H9 (cell line): ENCODE measurements around the gene CCDC150. TPM values are rescaled to one million over a fixed set of nuclear protein-coding genes. Genes with fewer than 3 reads are reported as not detected.

Experiments
- DNase-seq: peaks from one replicate; pipeline ENCODE4 v3.0.0-alpha.2; 2017
- H2AFZ ChIP-seq: one replicate; pipeline ENCODE4 v1.6.1; 2013; ENCODE audit warnings: mild to moderate bottlenecking, low read length, control low read depth, moderate library complexity
- H2AK5ac ChIP-seq: 2 replicates; pipeline ENCODE4 v1.6.1; 2013; ENCODE audit warnings: low read length, control low read depth, mixed read lengths; ENCODE audit not compliant: insufficient read length
- H2BK120ac ChIP-seq: one replicate; pipeline ENCODE4 v1.6.1; 2013; ENCODE audit warnings: low read depth, mild to moderate bottlenecking, low read length, control low read depth, inconsistent platforms; ENCODE audit not compliant: poor library complexity, severe bottlenecking
- H2BK12ac ChIP-seq: 2 replicates; pipeline ENCODE4 v1.6.1; 2013; ENCODE audit warnings: low read length, control low read depth, mixed read lengths, low read depth; ENCODE audit not compliant: insufficient read length
- H2BK15ac ChIP-seq: 2 replicates; pipeline ENCODE4 v1.6.1; 2013; ENCODE audit warnings: low read depth, low read length, control low read depth
- H2BK20ac ChIP-seq: one replicate; pipeline ENCODE4 v1.6.1; 2013; ENCODE audit warnings: low read depth, mild to moderate bottlenecking, low read length, control low read depth, inconsistent platforms; ENCODE audit not compliant: poor library complexity, severe bottlenecking
- H2BK5ac ChIP-seq: 2 replicates; pipeline ENCODE4 v1.6.1; 2013; ENCODE audit warnings: low read length, control low read depth, mixed read lengths; ENCODE audit not compliant: insufficient read length
- H3K14ac ChIP-seq: 2 replicates; pipeline ENCODE4 v1.6.1; 2013; ENCODE audit warnings: low read length, control low read depth; ENCODE audit not compliant: insufficient read depth
- H3K18ac ChIP-seq: 2 replicates; pipeline ENCODE4 v1.6.1; 2013; ENCODE audit warnings: low read depth, mild to moderate bottlenecking, mixed read lengths, low read length, control low read depth; ENCODE audit not compliant: insufficient read length
- H3K23ac ChIP-seq: 2 replicates; pipeline ENCODE4 v1.6.1; 2013; ENCODE audit warnings: low read length, control low read depth, mixed read lengths, low read depth; ENCODE audit not compliant: insufficient read length
- H3K23me2 ChIP-seq: 2 replicates; pipeline ENCODE4 v1.6.1; 2013; ENCODE audit warnings: low read depth, mild to moderate bottlenecking, mixed read lengths, low read length, control low read depth; ENCODE audit not compliant: insufficient read length, poor library complexity, severe bottlenecking
- H3K27ac ChIP-seq: 2 replicates; pipeline ENCODE4 v1.5.1; 2013; ENCODE audit warnings: low read length, control low read depth, mixed read lengths, low read depth; ENCODE audit not compliant: insufficient read length
- H3K27me3 ChIP-seq: 2 replicates; pipeline ENCODE4 v1.6.1; 2013; ENCODE audit warnings: low read length, control low read depth, inconsistent platforms; ENCODE audit not compliant: insufficient read depth
- H3K4ac ChIP-seq: 2 replicates; pipeline ENCODE4 v1.6.1; 2013; ENCODE audit warnings: low read depth, mild to moderate bottlenecking, control low read depth, inconsistent platforms, low read length, moderate library complexity
- H3K4me1 ChIP-seq: 2 replicates; pipeline ENCODE4 v1.6.1; 2013; ENCODE audit warnings: low read length, control low read depth, inconsistent platforms; ENCODE audit not compliant: insufficient read depth
- H3K4me2 ChIP-seq: 2 replicates; pipeline ENCODE4 v1.6.1; 2013; ENCODE audit warnings: low read length, control low read depth, mixed read lengths; ENCODE audit not compliant: insufficient read length, insufficient read depth
- H3K56ac ChIP-seq: 2 replicates; pipeline ENCODE4 v1.6.1; 2013; ENCODE audit warnings: low read depth, mild to moderate bottlenecking, mixed read lengths, low read length, control low read depth; ENCODE audit not compliant: insufficient read length
- H3K79me1 ChIP-seq: 2 replicates; pipeline ENCODE4 v1.6.1; 2013; ENCODE audit warnings: low read depth, mild to moderate bottlenecking, moderate library complexity, low read length, control low read depth, inconsistent platforms; ENCODE audit not compliant: insufficient read depth, poor library complexity, severe bottlenecking
- H3K79me2 ChIP-seq: 2 replicates; pipeline ENCODE4 v1.6.1; 2013; ENCODE audit warnings: low read length, control low read depth, inconsistent platforms; ENCODE audit not compliant: insufficient read depth
- H3K9ac ChIP-seq: 2 replicates; pipeline ENCODE4 v1.6.1; 2013; ENCODE audit warnings: low read length, control low read depth, mixed read lengths; ENCODE audit not compliant: insufficient read length; ENCODE audit errors: extremely low read depth
- H3K9me3 ChIP-seq: one replicate; pipeline ENCODE4 v1.6.1; 2013; ENCODE audit warnings: low read depth, low read length, inconsistent platforms; ENCODE audit not compliant: control insufficient read depth
- H3T11ph ChIP-seq: one replicate; pipeline ENCODE4 v1.6.1; 2013; ENCODE audit warnings: mild to moderate bottlenecking, low read length, control low read depth, inconsistent platforms
- H4K20me1 ChIP-seq: one replicate; pipeline ENCODE4 v1.6.1; 2013; ENCODE audit not compliant: control insufficient read depth, insufficient read length, insufficient read depth
- H4K5ac ChIP-seq: 2 replicates; pipeline ENCODE4 v1.6.1; 2013; ENCODE audit warnings: low read depth, mild to moderate bottlenecking, mixed read lengths, low read length, control low read depth; ENCODE audit not compliant: insufficient read length
- H4K8ac ChIP-seq: replicated peaks from 2 replicates; pipeline ENCODE4 v1.6.1; 2013; ENCODE audit warnings: low read length, control low read depth, mixed read lengths, low read depth; ENCODE audit not compliant: insufficient read length
- H4K91ac ChIP-seq: 2 replicates; pipeline ENCODE4 v1.6.1; 2013; ENCODE audit warnings: low read depth, mild to moderate bottlenecking, moderate library complexity, mixed read lengths, low read length, control low read depth; ENCODE audit not compliant: insufficient read length
- H3K27ac Mint-ChIP-seq, 3 experiments: 2 replicates in 2 of 3; 3 replicates in 1 of 3; pipeline ENCODE4 v1.8.0; 2020 to 2021; ENCODE audit warnings: mixed read lengths in 3 of 3, mild to moderate bottlenecking in 1 of 3, moderate library complexity in 1 of 3
- H3K27me3 Mint-ChIP-seq: 2 replicates; pipeline ENCODE4 v1.8.0; 2021; ENCODE audit warnings: low read depth, mild to moderate bottlenecking, moderate library complexity, mixed read lengths
- H3K36me3 Mint-ChIP-seq, 3 experiments: 2 replicates in 2 of 3; 3 replicates in 1 of 3; pipeline ENCODE4 v1.8.0; 2020 to 2021; ENCODE audit warnings: low read depth in 3 of 3, mixed read lengths in 3 of 3; ENCODE audit not compliant: insufficient read depth in 1 of 3
- H3K4me1 Mint-ChIP-seq, 2 experiments: 2 replicates each; pipeline ENCODE4 v1.8.0; 2020; ENCODE audit warnings: mixed read lengths in 2 of 2
- H3K4me3 Mint-ChIP-seq, 2 experiments: 2 replicates in 1 of 2; 3 replicates in 1 of 2; pipeline ENCODE4 v1.8.0; 2020 to 2021; ENCODE audit warnings: mild to moderate bottlenecking in 2 of 2, mixed read lengths in 2 of 2, moderate library complexity in 1 of 2
- H3K9me3 Mint-ChIP-seq, 2 experiments: 2 replicates in 1 of 2; 3 replicates in 1 of 2; pipeline ENCODE4 v1.8.0; 2020; ENCODE audit warnings: mild to moderate bottlenecking in 2 of 2, mixed read lengths in 2 of 2, moderate library complexity in 1 of 2
- CTCF ChIP-seq: fragments of 200-600 bp; sonication (generic); conservative IDR thresholded peaks from 3 replicates; pipeline ENCODE4 v1.8.0; 2021; ENCODE audit warnings: antibody characterized with exemption, mild to moderate bottlenecking
- WGBS: extraction: QIAGEN DNeasy Blood & Tissue Kit; methylation state at CpG from one replicate; pipeline ENCODE4 v1.1.7; 2013; ENCODE audit warnings: missing lambda C conversion rate, low lambda C conversion rate, mixed read lengths; ENCODE audit not compliant: insufficient read length; ENCODE audit errors: extremely low coverage; 5-methylcytosine and 5-hydroxymethylcytosine counted together
- total RNA-seq: library from RNA; stranded (reverse); gene quantifications from 2 replicates; pipeline ENCODE4 v1.2.1, GENCODE V29; 2021

Gene CCDC150
- total RNA-seq, 1 experiment from 2014 or later, result 26.2 TPM

GRCh38 chr2:196617430-196617829, 22.1 kb upstream of the CCDC150 start:
- no peak for DNase-seq
- no peak overlapping the region for H4K5ac ChIP-seq
- no peak overlapping the region for H3K23ac ChIP-seq
- H2BK12ac ChIP-seq, result no peak overlapping the region
- no peak overlapping the region for H4K91ac ChIP-seq
- no peak overlapping the region for H3K14ac ChIP-seq
- H2AFZ ChIP-seq, result no peak overlapping the region
- H2AK5ac ChIP-seq, result no peak overlapping the region
- H3K18ac ChIP-seq, result no peak overlapping the region
- no peaks in the 10 kb centered on the region for H3K27me3 Mint-ChIP-seq
- H3K4ac ChIP-seq, result no peak overlapping the region
- no peaks in the 10 kb centered on the region for H3K9me3 ChIP-seq
- no peaks in the 10 kb centered on the region for H3K36me3 Mint-ChIP-seq
- no peaks in the 10 kb centered on the region for H3K27me3 ChIP-seq
- no peak overlapping the region for H2BK120ac ChIP-seq
- no peaks in the 10 kb centered on the region for H4K20me1 ChIP-seq
- no peaks in the 10 kb centered on the region for H3K4me1 Mint-ChIP-seq
- H2BK15ac ChIP-seq, result no peak overlapping the region
- WGBS, result no CpG with 5 or more reads among the region's 3 CpGs
- H4K8ac ChIP-seq, result no peak overlapping the region
- no peak overlapping the region for H3K56ac ChIP-seq
- no peak for TF ChIP-seq CTCF
- H3K4me2 ChIP-seq, result no peak overlapping the region
- H3K9ac ChIP-seq, result no peak overlapping the region
- H3K9me3 Mint-ChIP-seq, result no peaks in the 10 kb centered on the region; a peak in 1 of 5 replicates
- H2BK5ac ChIP-seq, result no peak overlapping the region
- no peak overlapping the region for H3T11ph ChIP-seq
- no peak overlapping the region for H3K27ac ChIP-seq
- no peaks in the 10 kb centered on the region for H3K79me1 ChIP-seq
- H3K4me3 Mint-ChIP-seq, result no peak overlapping the region
- H3K27ac Mint-ChIP-seq, result no peak overlapping the region
- H3K23me2 ChIP-seq, result no peaks in the 10 kb centered on the region
- H2BK20ac ChIP-seq, result no peak overlapping the region
- H3K4me1 ChIP-seq, result no peaks in the 10 kb centered on the region
- H3K79me2 ChIP-seq, result no peaks in the 10 kb centered on the region; the same call in 1 of the 2 replicates
